ENCODE measurements around the gene PNLIPRP1. TPM values are rescaled to one million over a fixed set of nuclear protein-coding genes. Genes with fewer than 3 reads are reported as not detected.

Gene PNLIPRP1
- total RNA-seq, 1 donor from 2014 or later, result not detected

- Mint-ChIP-seq H3K27ac (ENCODE audit: unreplicated experiment) (no peak overlapping the region), H3K4me1 (no peaks in the 10 kb centered on the region), H3K4me3 (no peak overlapping the region), H3K27me3 (ENCODE audit: low read depth) (no peaks in the 10 kb centered on the region), H3K9me3 (peaks cover 7% of the 10 kb centered on the region), H3K36me3 (ENCODE audit: low read depth) (no peaks in the 10 kb centered on the region)
- TF ChIP-seq CTCF (conservative IDR thresholded peaks at IDR 0.05), result no peak
- no peak for DNase-seq (ENCODE audit: low read depth, low spot score)
These were observed 23.8 kb upstream of the PNLIPRP1 start for GRCh38 chr10:116566932-116567331.

GRCh38 chr10:116567335-116567734, 23.4 kb upstream of the PNLIPRP1 start:
- H3K27me3 Mint-ChIP-seq (ENCODE audit: low read depth), result no peaks in the 10 kb centered on the region
- no peak overlapping the region for H3K27ac Mint-ChIP-seq (ENCODE audit: unreplicated experiment)
- DNase-seq (ENCODE audit: low read depth, low spot score), result no peak
- no peak overlapping the region for H3K4me3 Mint-ChIP-seq
- no peaks in the 10 kb centered on the region for H3K4me1 Mint-ChIP-seq
- peaks cover 7% of the 10 kb centered on the region for H3K9me3 Mint-ChIP-seq
- H3K36me3 Mint-ChIP-seq (ENCODE audit: low read depth), result no peaks in the 10 kb centered on the region
- no peak for TF ChIP-seq CTCF (conservative IDR thresholded peaks at IDR 0.05)

GRCh38 chr10:116574797-116575196, 16.0 kb upstream of the PNLIPRP1 start:
- Mint-ChIP-seq H3K27me3 (ENCODE audit: low read depth) (peaks cover 2% of the 10 kb centered on the region), H3K4me3 (no peak overlapping the region), H3K4me1 (no peaks in the 10 kb centered on the region), H3K36me3 (ENCODE audit: low read depth) (no peaks in the 10 kb centered on the region), H3K9me3 (peaks cover 6% of the 10 kb centered on the region), H3K27ac (ENCODE audit: unreplicated experiment) (no peak overlapping the region)
- no peak for DNase-seq (ENCODE audit: low read depth, low spot score)
- TF ChIP-seq CTCF (conservative IDR thresholded peaks at IDR 0.05), result no peak

DNA sequence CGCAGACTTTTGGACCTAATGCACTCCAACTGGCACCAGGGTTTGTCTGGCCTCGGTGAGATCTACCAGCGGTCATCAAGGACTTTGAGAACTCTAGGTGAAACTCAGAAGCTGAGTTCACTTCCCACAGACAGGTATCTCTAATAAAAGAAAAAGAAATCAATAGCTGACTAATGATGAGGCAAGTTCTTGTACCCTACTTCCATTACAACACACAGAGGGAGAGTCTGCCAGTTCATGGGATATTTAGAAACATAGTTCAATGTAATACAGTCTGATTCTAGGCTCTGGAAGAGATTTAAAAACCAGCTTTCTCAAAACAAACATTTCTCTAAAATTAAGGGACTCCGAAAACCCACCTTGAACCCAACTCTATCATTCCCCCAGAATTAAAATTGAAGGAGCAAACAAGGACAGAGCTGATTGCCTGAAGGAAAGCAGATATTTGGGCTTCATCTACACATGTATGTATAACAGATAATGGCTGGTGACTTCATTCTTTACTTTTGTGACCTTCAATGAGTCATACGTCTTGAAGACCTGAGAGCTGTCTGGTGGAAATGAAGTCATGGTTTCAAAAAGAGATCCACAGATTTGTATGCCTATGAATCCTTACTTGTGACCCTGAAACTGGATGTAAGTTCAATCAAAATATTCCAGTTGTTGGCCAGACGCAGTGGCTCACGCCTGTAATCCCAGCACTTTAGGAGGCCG, 2.7 kb upstream of the PNLIPRP1 start:
- Mint-ChIP-seq H3K4me1 (no peaks in the 10 kb centered on the region), H3K27me3 (ENCODE audit: low read depth) (no peaks in the 10 kb centered on the region), H3K36me3 (ENCODE audit: low read depth) (no peaks in the 10 kb centered on the region), H3K9me3 (peaks cover 5% of the 10 kb centered on the region), H3K4me3 (no peak overlapping the region), H3K27ac (ENCODE audit: unreplicated experiment) (no peak overlapping the region)
- DNase-seq (ENCODE audit: low read depth, low spot score), result no peak
- no peak for TF ChIP-seq CTCF (conservative IDR thresholded peaks at IDR 0.05)

- Mint-ChIP-seq H3K27me3 (ENCODE audit: low read depth) (no peaks in the 10 kb centered on the region), H3K4me3 (no peak overlapping the region)
- TF ChIP-seq CTCF (conservative IDR thresholded peaks at IDR 0.05), result no peak
These were observed 1.8 kb upstream of the PNLIPRP1 start for GRCh38 chr10:116588995-116589394.

More at GRCh38 chr10:116588995-116589394, 1.8 kb upstream of the PNLIPRP1 start:
- H3K9me3 Mint-ChIP-seq, result peaks cover 5% of the 10 kb centered on the region
- no peak for DNase-seq (ENCODE audit: low read depth, low spot score)
- no peaks in the 10 kb centered on the region for H3K4me1 Mint-ChIP-seq
- no peak overlapping the region for H3K27ac Mint-ChIP-seq (ENCODE audit: unreplicated experiment)
- no peaks in the 10 kb centered on the region for H3K36me3 Mint-ChIP-seq (ENCODE audit: low read depth)

Measured in neural crest cell (in vitro differentiated cells).